Measurements from ENCODE around the gene GRID2. TPM values are rescaled to one million over a fixed set of nuclear protein-coding genes. Genes with fewer than 3 reads are reported as not detected.

GRID2 gene
- total RNA-seq, 1 donor from 2014 or later: 0.17 TPM

- no peak for DNase-seq (ENCODE audit: low spot score)
- no peaks in the 10 kb centered on the region for H3K79me2 ChIP-seq (ENCODE audit: low read depth)
- no peaks in the 10 kb centered on the region for H3K27me3 ChIP-seq
- H3K27ac ChIP-seq: no peak overlapping the region
- peaks cover 7% of the 10 kb centered on the region for H3K4me1 Mint-ChIP-seq
- H3K4me3 Mint-ChIP-seq: no peak overlapping the region
- H3K9me3 ChIP-seq (ENCODE audit: low read depth): no peaks in the 10 kb centered on the region
- no peaks in the 10 kb centered on the region for H3K36me3 Mint-ChIP-seq
- H3K4me1 ChIP-seq: no peaks in the 10 kb centered on the region
- H3K4me3 ChIP-seq: no peak overlapping the region
- H3K4me2 ChIP-seq: no peak overlapping the region
- no peaks in the 10 kb centered on the region for H3K9me3 Mint-ChIP-seq
- H2AFZ ChIP-seq (replicated peaks): no peak overlapping the region
- H3F3A ChIP-seq (ENCODE audit: low read depth): no peaks in the 10 kb centered on the region
- H3K27me3 Mint-ChIP-seq (ENCODE audit: insufficient read depth, low read depth): no peaks in the 10 kb centered on the region
- no peak overlapping the region for H3K9ac ChIP-seq
- TF ChIP-seq EZH2phosphoT487 (IDR thresholded peaks at IDR 0.05): no peak
- no peak for TF ChIP-seq CTCF (IDR thresholded peaks at IDR 0.05)
- no peak for TF ChIP-seq EZH2 (IDR thresholded peaks at IDR 0.05)
- no peaks in the 10 kb centered on the region for H4K20me1 ChIP-seq (ENCODE audit: low read depth)
- H3K36me3 ChIP-seq: no peaks in the 10 kb centered on the region
- H3K27ac Mint-ChIP-seq: no peak overlapping the region
These were observed 1130.1 kb downstream of the GRID2 start for GRCh38 chr4:93433840-93434239.

- Histone ChIP-seq H3F3A (ENCODE audit: low read depth) (no peaks in the 10 kb centered on the region), H3K36me3 (no peaks in the 10 kb centered on the region), H3K9me3 (ENCODE audit: low read depth) (no peaks in the 10 kb centered on the region), H3K27ac (no peak overlapping the region), H4K20me1 (ENCODE audit: low read depth) (no peaks in the 10 kb centered on the region), H3K9ac (no peak overlapping the region), H2AFZ (replicated peaks) (no peak overlapping the region), H3K27me3 (no peaks in the 10 kb centered on the region), H3K4me2 (no peak overlapping the region), H3K79me2 (ENCODE audit: low read depth) (no peaks in the 10 kb centered on the region), H3K4me1 (no peaks in the 10 kb centered on the region), H3K4me3 (no peak overlapping the region)
- H3K27ac Mint-ChIP-seq: no peak overlapping the region
- H3K36me3 Mint-ChIP-seq: no peaks in the 10 kb centered on the region
- H3K9me3 Mint-ChIP-seq: no peaks in the 10 kb centered on the region
- DNase-seq (ENCODE audit: low spot score): no peak
- H3K27me3 Mint-ChIP-seq (ENCODE audit: insufficient read depth, low read depth): no peaks in the 10 kb centered on the region
- no peak for TF ChIP-seq EZH2phosphoT487 (IDR thresholded peaks at IDR 0.05)
- no peak overlapping the region for H3K4me3 Mint-ChIP-seq
- peaks cover 7% of the 10 kb centered on the region for H3K4me1 Mint-ChIP-seq
These were observed 1132.3 kb downstream of the GRID2 start for GRCh38 chr4:93436000-93436626.

GRCh38 chr4:93437991-93438390, 1134.2 kb downstream of the GRID2 start:
- H3K4me3 Mint-ChIP-seq: no peak overlapping the region
- no peak for DNase-seq (ENCODE audit: low spot score)
- H3K27ac Mint-ChIP-seq: no peak overlapping the region
- Histone ChIP-seq H3K79me2 (ENCODE audit: low read depth) (no peaks in the 10 kb centered on the region), H4K20me1 (ENCODE audit: low read depth) (no peaks in the 10 kb centered on the region), H3F3A (ENCODE audit: low read depth) (no peaks in the 10 kb centered on the region), H3K4me3 (no peak overlapping the region), H2AFZ (replicated peaks) (no peak overlapping the region), H3K4me2 (no peak overlapping the region), H3K9ac (no peak overlapping the region), H3K27me3 (no peaks in the 10 kb centered on the region), H3K27ac (no peak overlapping the region), H3K9me3 (ENCODE audit: low read depth) (no peaks in the 10 kb centered on the region), H3K36me3 (no peaks in the 10 kb centered on the region), H3K4me1 (no peaks in the 10 kb centered on the region)
- H3K4me1 Mint-ChIP-seq: peaks cover 7% of the 10 kb centered on the region
- TF ChIP-seq CTCF (IDR thresholded peaks at IDR 0.05): no peak
- TF ChIP-seq EZH2 (IDR thresholded peaks at IDR 0.05): no peak
- TF ChIP-seq EZH2phosphoT487 (IDR thresholded peaks at IDR 0.05): no peak
- H3K36me3 Mint-ChIP-seq: no peaks in the 10 kb centered on the region
- no peaks in the 10 kb centered on the region for H3K27me3 Mint-ChIP-seq (ENCODE audit: insufficient read depth, low read depth)
- no peaks in the 10 kb centered on the region for H3K9me3 Mint-ChIP-seq

GRCh38 chr4:93444860-93445259, 1141.1 kb downstream of the GRID2 start:
- peaks cover 8% of the 10 kb centered on the region for H3K4me1 ChIP-seq
- no peaks in the 10 kb centered on the region for H3K79me2 ChIP-seq (ENCODE audit: low read depth)
- Mint-ChIP-seq H3K36me3 (no peaks in the 10 kb centered on the region), H3K4me3 (no peak overlapping the region), H3K9me3 (no peaks in the 10 kb centered on the region), H3K4me1 (peaks cover 6% of the 10 kb centered on the region), H3K27me3 (ENCODE audit: insufficient read depth, low read depth) (peaks cover 2% of the 10 kb centered on the region), H3K27ac (no peak overlapping the region)
- no peaks in the 10 kb centered on the region for H3K36me3 ChIP-seq
- no peaks in the 10 kb centered on the region for H3F3A ChIP-seq (ENCODE audit: low read depth)
- TF ChIP-seq EZH2phosphoT487 (IDR thresholded peaks at IDR 0.05) (no peak), CTCF (IDR thresholded peaks at IDR 0.05) (no peak), EZH2 (IDR thresholded peaks at IDR 0.05) (no peak)
- H3K9me3 ChIP-seq (ENCODE audit: low read depth): no peaks in the 10 kb centered on the region
- no peaks in the 10 kb centered on the region for H3K27me3 ChIP-seq
- H4K20me1 ChIP-seq (ENCODE audit: low read depth): no peaks in the 10 kb centered on the region
- no peak overlapping the region for H3K4me3 ChIP-seq
- H3K9ac ChIP-seq: no peak overlapping the region
- H3K27ac ChIP-seq: no peak overlapping the region
- no peak overlapping the region for H2AFZ ChIP-seq (replicated peaks)
- H3K4me2 ChIP-seq: no peak overlapping the region
- no peak for DNase-seq (ENCODE audit: low spot score)
